LNCaP clone FGC (cell line): ENCODE measurements around the gene TMEM108.

Source experiments
- DNase-seq: peaks from one replicate; pipeline ENCODE4 v3.0.0-alpha.2; 2011; ENCODE audit warnings: low read depth
- H3K4me3 ChIP-seq: 2 replicates; pipeline ENCODE4 v1.5.1; 2011; ENCODE audit warnings: mild to moderate bottlenecking, low read depth, low read length, control low read depth
- CTCF ChIP-seq: IDR thresholded peaks from 2 replicates; pipeline ENCODE4 v1.5.1; 2012; ENCODE audit warnings: mild to moderate bottlenecking; ENCODE audit not compliant: control insufficient read depth, insufficient read depth; ENCODE audit errors: extremely low read depth

TMEM108 gene

GRCh38 chr3:133169331-133170068, 131.3 kb downstream of the TMEM108 start:
- no peak overlapping the region for H3K4me3 ChIP-seq

GRCh38 chr3:133171831-133172230, 133.6 kb downstream of the TMEM108 start:
- no peak for DNase-seq

More at GRCh38 chr3:133169331-133170068, 131.3 kb downstream of the TMEM108 start:
- no peak for DNase-seq
- no peak for TF ChIP-seq CTCF

GRCh38 chr3:133181392-133182150, 143.4 kb downstream of the TMEM108 start:
- no peak overlapping the region for H3K4me3 ChIP-seq
- no peak for DNase-seq
- TF ChIP-seq CTCF = no peak

More at GRCh38 chr3:133171831-133172230, 133.6 kb downstream of the TMEM108 start:
- no peak overlapping the region for H3K4me3 ChIP-seq
- no peak for TF ChIP-seq CTCF

GRCh38 chr3:133187870-133188379, 149.7 kb downstream of the TMEM108 start:
- no peak for TF ChIP-seq CTCF
- no peak overlapping the region for H3K4me3 ChIP-seq
- no peak for DNase-seq

GRCh38 chr3:133188996-133189395, 150.8 kb downstream of the TMEM108 start:
- DNase-seq = peak; percentile 79
- TF ChIP-seq CTCF = no peak
- no peak overlapping the region for H3K4me3 ChIP-seq

- DNase-seq = no peak
- TF ChIP-seq CTCF = no peak
- no peak overlapping the region for H3K4me3 ChIP-seq
These were observed 151.7 kb downstream of the TMEM108 start for GRCh38 chr3:133189893-133190292.
